Heart right ventricle (tissue), 16 donors: ENCODE data around the gene RPE65. TPM values are rescaled to one million over a fixed set of nuclear protein-coding genes. Genes with fewer than 3 reads are reported as not detected.
"Not testable (repeated sequence)": the region's sequence is repeated elsewhere in the genome, so short reads cannot be mapped to it uniquely, and the experiment has no call there.

Experiments used
- ATAC-seq, 8 donors: fragments of 200-7000 bp; cut with Tn5 transposase; one replicate each; pipeline ENCODE4 v1.9.1; 2020; ENCODE audit warnings: mild to moderate bottlenecking in 8 of 8, moderate library complexity in 8 of 8, moderate number of reproducible peaks in 1 of 8
- DNase-seq, 2 donors: peaks; one replicate each; pipeline ENCODE4 v3.0.0-alpha.2; 2020
- H3K27ac ChIP-seq, 10 donors: fragments of 200-600 bp; sonication (generic) in 2 of 10; one replicate each; pipeline versions ENCODE4 v1.5.0 to v1.8.0; 2020 to 2022; ENCODE audit warnings: mild to moderate bottlenecking in 3 of 10
- H3K27me3 ChIP-seq, 7 donors: fragments of 200-600 bp; one replicate each; pipeline ENCODE4 v1.8.0; 2021 to 2022; ENCODE audit warnings: mild to moderate bottlenecking in 2 of 7
- H3K36me3 ChIP-seq, 9 donors: fragments of 200-600 bp; sonication (generic) in 1 of 9; one replicate each; pipeline versions ENCODE4 v1.5.0 to v1.8.0; 2020 to 2022; ENCODE audit warnings: mild to moderate bottlenecking in 2 of 9
- H3K4me1 ChIP-seq, 9 donors: fragments of 200-600 bp; sonication (generic) in 1 of 9; one replicate each; pipeline versions ENCODE4 v1.5.0 to v1.8.0; 2020 to 2022; ENCODE audit warnings: mild to moderate bottlenecking in 4 of 9
- H3K4me3 ChIP-seq, 10 donors: fragments of 200-600 bp; sonication (generic) in 2 of 10; one replicate each; pipeline versions ENCODE4 v1.5.0 to v1.8.0; 2020 to 2022; ENCODE audit warnings: mild to moderate bottlenecking in 7 of 10, moderate library complexity in 2 of 10
- H3K9me3 ChIP-seq, 11 donors: fragments of 200-600 bp in 10 of 11; sonication (generic) in 2 of 11; one replicate each; pipeline versions ENCODE4 v1.5.0 to v1.8.0; 2013 to 2022; ENCODE audit warnings: mild to moderate bottlenecking in 2 of 11, control low read depth in 1 of 11, moderate library complexity in 1 of 11
- CTCF ChIP-seq, 9 donors: fragments of 200-600 bp; sonication (generic) in 2 of 9; IDR thresholded peaks; one replicate each; pipeline versions ENCODE4 v1.5.0 to v1.8.0; 2021 to 2022; ENCODE audit warnings: antibody characterized with exemption in 9 of 9, mild to moderate bottlenecking in 5 of 9, moderate library complexity in 1 of 9
- WGBS, 2 donors: extraction: QIAGEN DNeasy Blood & Tissue Kit; methylation state at CpG; one replicate each; pipeline ENCODE4 v1.1.7; 2013; ENCODE audit warnings: inconsistent platforms in 1 of 2; 5-methylcytosine and 5-hydroxymethylcytosine counted together
- intact Hi-C, 10 donors: fragments of 100-400 bp; cut with DNase I; formaldehyde crosslinking; loops; one replicate each; pipeline versions ENCODE4 v1.11.1 to v1.14.2; 2022
- polyA plus RNA-seq, 2 donors: library from polyadenylated mRNA; stranded (reverse); fragments of 200-250 nt; gene quantifications; one replicate each; pipeline ENCODE4 v1.2.3, GENCODE V29; 2013
- total RNA-seq, 10 donors: library from RNA; stranded (reverse); fragmentation: NEBNext Ultra II Directional in 3 of 10; extraction: Animal tissue kit (Norgen Biotek cat#: 25700) in 3 of 10; gene quantifications; one replicate each; pipeline versions ENCODE4 v1.2.1 to v1.2.4, GENCODE V29; 2021 to 2023
- donor health status: Arrhythmogenic right ventricular cardiomyopathy.
- donor health status: ischemic (EF 13 %, LVEDD 7.1; RV severe dilation, severe dysfunction).
- donor health status: healthy with polysubstance abuse.
- donor health status: DM: no; HTN: yes; CAD: no.
- donor health status: DM: no; HTN: no; CAD: no.
- donor health status: ischemic (EF 25% LVEDD 6.9; RV normal size, moderate dysfunction).
- donor health status: ischemic (EF 25% LVEDD 5.7; RV mildly dilated, moderate dysfunction).
- donor health status: healthy.
- donor health status: DM: yes; HTN: yes; CAD: no.
- donor health status: Ischemic cardiomyopathy.
- donor health status: ischemic (EF 35%, LVEDD 5.7; RV mildly dilated, moderate dysfunction).
- donor health status: nonischemic (EF 11% LVEDD 7.7; RV severe dilation, severe dysfunction).
- donor health status: DM: yes; HTN: yes; CAD: no.
- donor health status: PGD.
- donor health status: ischemic (EF 29% LVEDD 5.4; RV normal size, mild dysfunction).
- donor health status: nonischemic (EF 23%, LVEDD 6.1; RV moderate dilation, normal function).

Gene RPE65
- total and polyA plus RNA-seq, 12 donors, result 0.01 to 0.09 TPM; not detected in 10

- Histone ChIP-seq H3K27ac (no peak overlapping the region), H3K9me3 (no peaks in the 10 kb centered on the region), H3K27me3 (no peaks in the 10 kb centered on the region), H3K4me1 (peaks cover 0 to 19% (median 14%) of the 10 kb centered on the region in 9 donors), H3K36me3 (no peaks in the 10 kb centered on the region), H3K4me3 (peak overlapping the region in 1 of 10 donors; percentile 71)
- no peak for DNase-seq
- WGBS, 2 donors, result 65 to 82% methylated on average over 3 of the region's 3 CpGs
- intact Hi-C loops, result no loop called here
- no peak for ATAC-seq
- TF ChIP-seq CTCF (IDR thresholded peaks at IDR 0.05), result no peak
Measured at GRCh38 chr1:68495532-68495931, 45.8 kb upstream of the RPE65 start.

DNA sequence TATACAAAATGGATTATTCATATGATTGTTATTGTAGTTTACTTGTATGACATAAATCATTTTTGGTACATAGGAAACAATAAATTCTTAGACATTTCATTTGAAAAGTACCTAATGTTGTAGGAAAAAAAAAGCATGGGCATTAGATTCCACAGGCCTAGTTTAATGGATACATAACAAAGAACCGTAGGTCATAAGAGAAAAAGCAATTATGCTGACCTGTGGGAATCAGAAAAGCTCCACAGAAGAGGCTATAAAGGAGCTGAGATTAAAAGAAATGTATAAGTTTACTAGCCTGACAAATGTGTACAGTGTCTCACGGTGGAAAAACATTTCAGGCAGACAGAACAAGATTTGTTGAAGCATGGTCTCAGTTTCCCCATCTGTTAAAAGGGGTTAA, 43.4 kb upstream of the RPE65 start:
- DNase-seq (no peak), ATAC-seq (no peak)
- Histone ChIP-seq H3K4me1 (peaks cover 0 to 19% (median 14%) of the 10 kb centered on the region in 9 donors), H3K27ac (no peak overlapping the region), H3K27me3 (no peaks in the 10 kb centered on the region), H3K4me3 (no peak overlapping the region), H3K36me3 (peaks cover 0 to 6% (median 0%) of the 10 kb centered on the region in 9 donors), H3K9me3 (no peaks in the 10 kb centered on the region)
- WGBS, 2 donors, result 94% methylated on average over 2 of the region's 2 CpGs
- no peak for TF ChIP-seq CTCF (IDR thresholded peaks at IDR 0.05)
- intact Hi-C loops, result no loop called here

GRCh38 chr1:68492255-68492654, 42.5 kb upstream of the RPE65 start:
- H3K27ac ChIP-seq, intact Hi-C loops, ATAC-seq, H3K27me3 ChIP-seq, H3K4me3 ChIP-seq, DNase-seq, H3K9me3 ChIP-seq, H3K36me3 ChIP-seq: not testable (repeated sequence)
- WGBS, 2 donors, result 97 to 98% methylated on average over 6 of the region's 6 CpGs
- H3K4me1 ChIP-seq, result peaks cover 0 to 15% (median 11%) of the 10 kb centered on the region in 9 donors

- no peak for TF ChIP-seq CTCF (IDR thresholded peaks at IDR 0.05)
- H3K9me3 ChIP-seq, result no peaks in the 10 kb centered on the region
- ATAC-seq (no peak), DNase-seq (no peak)
- H3K4me3 ChIP-seq, result no peak overlapping the region
- no peak overlapping the region for H3K27ac ChIP-seq
- H3K36me3 ChIP-seq, result peaks cover 0 to 21% (median 0%) of the 10 kb centered on the region in 9 donors
- WGBS, 2 donors, result 95 to 97% methylated on average over 2 of the region's 2 CpGs
- intact Hi-C loops, result no loop called here
- no peaks in the 10 kb centered on the region for H3K4me1 ChIP-seq
- no peaks in the 10 kb centered on the region for H3K27me3 ChIP-seq
Measured at GRCh38 chr1:68490046-68490651, 40.4 kb upstream of the RPE65 start.

DNA sequence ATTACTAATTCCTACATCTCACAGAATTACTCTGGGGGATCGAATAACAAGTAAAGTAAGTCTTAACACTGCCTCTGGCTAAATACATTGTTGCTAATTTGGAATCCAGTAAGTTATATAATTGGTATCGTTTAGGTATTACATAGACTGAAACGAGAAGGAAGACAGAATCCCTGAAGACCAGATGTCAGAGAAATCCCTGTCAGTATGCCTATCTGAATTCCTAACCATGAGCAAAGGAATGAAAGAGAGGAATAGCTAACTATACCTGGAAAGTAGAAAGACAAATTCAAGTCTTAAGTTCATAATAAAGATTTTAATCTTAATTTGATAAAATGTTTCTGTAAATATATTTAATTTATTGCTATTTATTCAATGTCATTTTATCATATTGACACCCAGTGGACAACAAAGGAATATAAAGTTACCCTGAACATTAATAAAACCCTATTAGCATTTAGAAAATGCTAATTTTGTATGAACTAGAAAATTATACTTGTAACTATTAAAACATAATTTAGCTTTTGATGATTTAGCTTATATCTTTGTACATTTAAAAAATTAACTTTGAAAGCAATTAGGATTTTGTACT, 35.8 kb upstream of the RPE65 start:
- H3K4me1 ChIP-seq, result no peaks in the 10 kb centered on the region
- ATAC-seq (no peak), DNase-seq (no peak)
- intact Hi-C loops, result no loop called here
- no peak for TF ChIP-seq CTCF (IDR thresholded peaks at IDR 0.05)
- WGBS, 2 donors, result 54 to 71% methylated on average over 3 of the region's 3 CpGs
- H3K27me3 ChIP-seq, result no peaks in the 10 kb centered on the region
- no peak overlapping the region for H3K27ac ChIP-seq
- peaks cover 0 to 34% (median 0%) of the 10 kb centered on the region in 9 donors for H3K36me3 ChIP-seq
- H3K4me3 ChIP-seq, result no peak overlapping the region
- H3K9me3 ChIP-seq, result no peaks in the 10 kb centered on the region
